Activated B cell treated with CpG ODN at 0.5 μM for 24 hours (primary cell): ENCODE data around the gene CYP46A1. TPM values are rescaled to one million over a fixed set of nuclear protein-coding genes. Genes with fewer than 3 reads are reported as not detected.

ENCODE experiments used
- ATAC-seq: fragments of 200-7000 bp; cut with Tn5 transposase; one replicate; pipeline ENCODE4 v1.10.0; 2021; ENCODE audit warnings: low read depth, mild to moderate bottlenecking, moderate library complexity
- CTCF ChIA-PET: fragments of 350-600 bp; sonication (Branson Sonifier 250); formaldehyde crosslinking; loops from one replicate; lab custom pipeline; 2021; ENCODE audit warnings: antibody characterized with exemption; lab: Charles Lee
- POLR2A ChIA-PET: fragments of 350-600 bp; sonication (Branson Sonifier 250); formaldehyde crosslinking; loops from one replicate; lab custom pipeline; 2021; ENCODE audit warnings: antibody characterized with exemption; lab: Charles Lee
- DNase-seq: peaks from one replicate; pipeline ENCODE4 v3.0.0; 2022
- H3K27ac Mint-ChIP-seq: one replicate; pipeline ENCODE4 v1.8.0; 2020; ENCODE audit warnings: mixed read lengths
- H3K27me3 Mint-ChIP-seq: one replicate; pipeline ENCODE4 v1.8.0; 2021; ENCODE audit warnings: mixed read lengths
- H3K36me3 Mint-ChIP-seq: one replicate; pipeline ENCODE4 v1.8.0; 2021; ENCODE audit warnings: low read depth, mixed read lengths
- H3K4me1 Mint-ChIP-seq: one replicate; pipeline ENCODE4 v1.8.0; 2021; ENCODE audit warnings: mixed read lengths
- H3K4me3 Mint-ChIP-seq: one replicate; pipeline ENCODE4 v1.8.0; 2020; ENCODE audit warnings: mild to moderate bottlenecking, mixed read lengths
- H3K9me3 Mint-ChIP-seq: one replicate; pipeline ENCODE4 v1.8.0; 2020; ENCODE audit warnings: mixed read lengths
- CTCF ChIP-seq: fragments of 200-600 bp; IDR thresholded peaks from one replicate; pipeline ENCODE4 v1.8.0; 2022; ENCODE audit warnings: antibody characterized with exemption, mild to moderate bottlenecking
- intact Hi-C: fragments of 100-400 bp; cut with micrococcal nuclease; formaldehyde crosslinking; loops from one replicate; pipeline ENCODE4 v1.15.1; 2024
- total RNA-seq: library from RNA; stranded (reverse); gene quantifications from 2 replicates; pipeline ENCODE4 v1.2.3, GENCODE V29; 2022

The CYP46A1 gene
- total RNA-seq, 1 donor from 2014 or later, result not detected

- no peak for ATAC-seq
- ChIA-PET CTCF (no interaction called here), POLR2A (no interaction called here)
- intact Hi-C loops, result no loop called here
- H3K27me3 Mint-ChIP-seq, result peaks cover 50% of the 10 kb centered on the region
- no peak overlapping the region for H3K27ac Mint-ChIP-seq
- TF ChIP-seq CTCF, result no peak
- H3K36me3 Mint-ChIP-seq, result no peaks in the 10 kb centered on the region
- no peak for DNase-seq
- H3K4me3 Mint-ChIP-seq, result no peak overlapping the region
- no peaks in the 10 kb centered on the region for H3K4me1 Mint-ChIP-seq
- no peaks in the 10 kb centered on the region for H3K9me3 Mint-ChIP-seq
These were observed 58.7 kb downstream of the CYP46A1 start for GRCh38 chr14:99742509-99743487.

GRCh38 chr14:99744199-99744872 lies 60.2 kb downstream of the CYP46A1 start:
- H3K36me3 Mint-ChIP-seq, result no peaks in the 10 kb centered on the region
- ATAC-seq, result no peak
- H3K4me1 Mint-ChIP-seq, result no peaks in the 10 kb centered on the region
- DNase-seq, result no peak
- intact Hi-C loops, result no loop called here
- ChIA-PET CTCF (no interaction called here), POLR2A (no interaction called here)
- peaks cover 48% of the 10 kb centered on the region for H3K27me3 Mint-ChIP-seq
- no peak for TF ChIP-seq CTCF
- no peak overlapping the region for H3K27ac Mint-ChIP-seq
- H3K4me3 Mint-ChIP-seq, result no peak overlapping the region
- no peaks in the 10 kb centered on the region for H3K9me3 Mint-ChIP-seq

- Mint-ChIP-seq H3K4me1 (no peaks in the 10 kb centered on the region), H3K27me3 (peaks cover 43% of the 10 kb centered on the region), H3K4me3 (no peak overlapping the region), H3K27ac (no peak overlapping the region), H3K36me3 (no peaks in the 10 kb centered on the region), H3K9me3 (no peaks in the 10 kb centered on the region)
- ATAC-seq (no peak), DNase-seq (no peak)
- TF ChIP-seq CTCF, result no peak
- intact Hi-C loops, result no loop called here
- POLR2A ChIA-PET, result no interaction called here
- CTCF ChIA-PET, result no interaction called here
These were observed 60.8 kb downstream of the CYP46A1 start for GRCh38 chr14:99744873-99745224.

GRCh38 chr14:99745307-99745951 lies 61.3 kb downstream of the CYP46A1 start:
- no peaks in the 10 kb centered on the region for H3K9me3 Mint-ChIP-seq
- DNase-seq (no peak), ATAC-seq (no peak)
- no peak overlapping the region for H3K4me3 Mint-ChIP-seq
- no peak for TF ChIP-seq CTCF
- H3K27ac Mint-ChIP-seq, result no peak overlapping the region
- no peaks in the 10 kb centered on the region for H3K36me3 Mint-ChIP-seq
- peaks cover 43% of the 10 kb centered on the region for H3K27me3 Mint-ChIP-seq
- H3K4me1 Mint-ChIP-seq, result no peaks in the 10 kb centered on the region
- intact Hi-C loops, result no loop called here
- POLR2A ChIA-PET, result no interaction called here
- CTCF ChIA-PET, result no interaction called here

- no peak overlapping the region for H3K27ac Mint-ChIP-seq
- ChIA-PET CTCF (no interaction called here), POLR2A (no interaction called here)
- intact Hi-C loops, result no loop called here
- TF ChIP-seq CTCF, result no peak
- peaks cover 53% of the 10 kb centered on the region for H3K27me3 Mint-ChIP-seq
- no peak for DNase-seq
- no peak overlapping the region for H3K4me3 Mint-ChIP-seq
- no peaks in the 10 kb centered on the region for H3K36me3 Mint-ChIP-seq
- H3K4me1 Mint-ChIP-seq, result no peaks in the 10 kb centered on the region
- no peaks in the 10 kb centered on the region for H3K9me3 Mint-ChIP-seq
- no peak for ATAC-seq
These were observed 63.1 kb downstream of the CYP46A1 start for GRCh38 chr14:99747167-99747566.
